Mucosa of stomach (tissue), 1 donor: Measurements from ENCODE around the gene PANK3.

Experiments used
- H3K27me3 ChIP-seq: one replicate; pipeline ENCODE4 v1.7.0; 2013; ENCODE audit warnings: mild to moderate bottlenecking, low read length; ENCODE audit not compliant: control insufficient read depth, insufficient read depth
- H3K36me3 ChIP-seq: one replicate; pipeline ENCODE4 v1.7.0; 2013; ENCODE audit warnings: low read length; ENCODE audit not compliant: control insufficient read depth, insufficient read depth
- H3K4me1 ChIP-seq: one replicate; pipeline ENCODE4 v1.7.0; 2013; ENCODE audit warnings: mild to moderate bottlenecking, low read length; ENCODE audit not compliant: control insufficient read depth, insufficient read depth
- H3K4me3 ChIP-seq: one replicate; pipeline ENCODE4 v1.7.0; 2013; ENCODE audit warnings: low read length
- H3K9ac ChIP-seq: one replicate; pipeline ENCODE4 v1.7.0; 2013; ENCODE audit warnings: mild to moderate bottlenecking, low read length, moderate library complexity
- H3K9me3 ChIP-seq: one replicate; pipeline ENCODE4 v1.7.0; 2013; ENCODE audit warnings: mild to moderate bottlenecking, low read length, moderate library complexity; ENCODE audit not compliant: control insufficient read depth
- donor health status: Pancreatic carcinoma.

The PANK3 gene

DNA sequence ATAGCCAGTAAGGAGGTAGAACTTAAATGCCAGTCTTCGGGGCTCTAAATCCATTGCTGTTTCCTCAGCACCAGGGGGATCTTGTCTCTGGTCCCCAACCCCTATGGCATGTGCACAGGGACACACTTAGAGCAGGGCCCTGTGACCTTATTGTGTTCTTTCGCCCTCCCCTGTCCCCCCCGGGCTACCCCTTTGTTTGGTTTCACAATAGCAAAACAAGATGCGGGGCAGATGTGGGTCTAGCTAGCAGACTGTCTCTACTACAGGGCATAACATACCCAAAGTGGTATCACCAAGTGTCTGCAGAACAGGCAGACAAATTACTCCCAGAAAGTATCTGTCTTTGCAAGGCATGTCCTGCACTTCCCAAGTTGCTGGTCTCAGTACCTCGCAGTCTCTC is 48.0 kb downstream of the PANK3 start:
- no peaks in the 10 kb centered on the region for H3K9me3 ChIP-seq
- peaks cover 3% of the 10 kb centered on the region for H3K4me1 ChIP-seq
- H3K4me3 ChIP-seq = no peak overlapping the region
- H3K9ac ChIP-seq = no peak overlapping the region
- H3K36me3 ChIP-seq = no peaks in the 10 kb centered on the region
- peaks cover 38% of the 10 kb centered on the region for H3K27me3 ChIP-seq

DNA sequence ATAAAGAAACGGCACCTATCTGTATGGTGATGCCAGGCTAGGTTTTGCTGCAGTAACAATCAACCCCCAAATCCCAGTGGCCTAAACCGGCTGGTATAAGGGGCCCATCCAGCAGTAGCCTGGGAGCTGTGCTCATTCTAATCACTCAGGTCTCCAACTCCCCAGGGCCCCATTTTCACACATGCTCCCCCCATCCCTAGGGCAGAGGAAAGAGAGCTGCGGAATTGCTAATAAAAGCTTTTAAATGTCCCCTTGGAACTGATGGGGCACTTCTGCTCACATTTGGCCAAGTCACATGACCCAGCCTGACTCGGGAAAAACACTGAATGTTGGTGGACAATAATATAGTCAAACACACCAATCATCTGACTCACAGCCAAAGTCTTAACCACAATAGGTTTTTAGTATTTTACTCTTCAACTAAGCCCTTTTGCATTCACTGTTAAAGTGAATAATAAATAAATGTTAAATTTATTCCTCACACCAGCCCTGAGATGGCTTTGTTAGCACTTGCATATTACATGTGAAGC is 48.5 kb downstream of the PANK3 start:
- no peak overlapping the region for H3K9ac ChIP-seq
- no peaks in the 10 kb centered on the region for H3K9me3 ChIP-seq
- H3K4me3 ChIP-seq = no peak overlapping the region
- no peaks in the 10 kb centered on the region for H3K36me3 ChIP-seq
- peaks cover 38% of the 10 kb centered on the region for H3K27me3 ChIP-seq
- H3K4me1 ChIP-seq = peaks cover 3% of the 10 kb centered on the region

DNA sequence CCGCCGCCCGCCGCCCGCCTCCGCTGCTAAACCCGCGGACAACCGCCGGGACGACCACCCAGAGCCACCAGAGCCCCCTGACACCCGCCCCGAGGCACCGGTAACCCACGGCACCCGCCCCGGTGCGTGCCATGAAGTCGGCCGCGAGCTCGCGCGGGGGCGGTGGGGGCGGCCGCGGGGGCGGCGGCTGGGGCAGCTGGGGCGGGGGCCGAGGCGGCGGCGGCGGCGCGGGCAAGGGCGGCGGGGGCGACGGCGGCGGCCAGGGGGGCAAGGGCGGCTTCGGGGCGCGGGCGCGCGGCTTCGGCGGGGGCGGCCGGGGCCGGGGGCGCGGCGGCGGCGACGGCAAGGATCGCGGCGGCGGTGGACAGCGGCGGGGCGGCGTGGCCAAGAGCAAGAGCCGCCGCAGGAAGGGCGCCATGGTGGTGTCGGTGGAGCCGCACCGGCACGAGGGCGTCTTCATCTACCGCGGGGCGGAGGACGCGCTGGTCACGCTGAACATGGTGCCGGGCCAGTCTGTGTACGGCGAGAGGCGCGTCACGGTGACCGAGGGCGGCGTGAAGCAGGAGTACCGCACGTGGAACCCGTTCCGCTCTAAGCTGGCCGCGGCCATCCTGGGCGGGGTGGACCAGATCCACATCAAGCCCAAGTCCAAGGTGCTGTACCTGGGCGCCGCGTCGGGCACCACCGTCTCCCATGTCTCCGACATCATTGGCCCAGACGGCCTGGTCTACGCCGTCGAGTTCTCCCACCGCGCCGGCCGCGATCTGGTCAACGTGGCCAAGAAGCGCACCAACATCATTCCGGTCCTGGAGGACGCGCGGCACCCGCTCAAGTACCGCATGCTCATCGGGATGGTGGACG is 49.6 kb downstream of the PANK3 start:
- Histone ChIP-seq H3K4me1 (peaks cover 3% of the 10 kb centered on the region), H3K27me3 (peaks cover 38% of the 10 kb centered on the region), H3K9ac (no peak overlapping the region), H3K9me3 (no peaks in the 10 kb centered on the region), H3K36me3 (no peaks in the 10 kb centered on the region), H3K4me3 (no peak overlapping the region)

DNA sequence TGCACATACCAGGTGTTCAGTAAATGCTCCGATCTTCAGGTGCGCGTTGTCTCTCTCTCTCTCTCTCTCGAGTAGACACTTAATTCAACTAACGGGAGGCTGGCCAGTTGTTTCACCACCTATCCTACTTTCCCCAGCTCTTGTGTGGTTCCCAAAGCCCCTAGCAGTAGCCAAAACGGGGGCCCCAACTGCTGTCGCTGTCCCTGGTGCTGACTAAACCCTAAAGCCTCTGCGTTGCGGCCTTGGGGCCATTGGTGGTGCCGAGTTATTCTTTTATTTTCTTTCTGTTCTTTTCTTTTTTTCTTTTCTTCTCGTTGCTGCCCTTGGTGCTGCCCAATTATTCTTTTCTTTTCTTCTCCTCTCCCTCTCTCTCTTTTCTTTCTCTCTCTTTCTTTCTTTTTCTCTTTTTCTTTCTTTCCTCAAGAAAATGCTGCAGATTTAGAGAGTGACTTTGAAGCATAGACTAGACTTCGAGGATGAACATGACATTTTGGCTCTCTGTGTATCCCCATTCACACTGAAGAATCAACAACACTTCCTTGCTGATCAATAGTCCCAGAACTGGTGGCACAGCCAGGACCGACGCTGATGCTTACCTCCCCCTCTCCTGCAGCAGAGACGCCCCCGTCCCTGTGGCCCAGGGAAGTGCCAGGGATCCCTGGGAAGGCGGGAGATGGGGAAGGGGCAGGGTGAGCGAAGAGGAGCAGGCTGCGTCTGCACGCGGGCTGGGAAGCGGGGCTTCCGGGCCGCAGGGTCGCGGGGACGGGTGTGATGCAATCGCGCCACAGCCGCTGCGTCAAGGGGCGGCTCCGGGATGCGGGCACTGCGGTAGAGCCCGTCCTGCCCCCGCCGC is 50.4 kb downstream of the PANK3 start, which contains the start of gene FBLL1:
FBLL1 (plus strand) TSS at position 785 of the 853 bp plus-strand sequence. CDS start 200 bp downstream, outside the sequence.
- no peaks in the 10 kb centered on the region for H3K36me3 ChIP-seq
- peaks cover 38% of the 10 kb centered on the region for H3K27me3 ChIP-seq
- no peak within 1 kb of the TSS for H3K4me3 ChIP-seq
- H3K9me3 ChIP-seq = no peaks in the 10 kb centered on the region
- peaks cover 3% of the 10 kb centered on the region for H3K4me1 ChIP-seq
- H3K9ac ChIP-seq = no peak within 1 kb of the TSS

DNA sequence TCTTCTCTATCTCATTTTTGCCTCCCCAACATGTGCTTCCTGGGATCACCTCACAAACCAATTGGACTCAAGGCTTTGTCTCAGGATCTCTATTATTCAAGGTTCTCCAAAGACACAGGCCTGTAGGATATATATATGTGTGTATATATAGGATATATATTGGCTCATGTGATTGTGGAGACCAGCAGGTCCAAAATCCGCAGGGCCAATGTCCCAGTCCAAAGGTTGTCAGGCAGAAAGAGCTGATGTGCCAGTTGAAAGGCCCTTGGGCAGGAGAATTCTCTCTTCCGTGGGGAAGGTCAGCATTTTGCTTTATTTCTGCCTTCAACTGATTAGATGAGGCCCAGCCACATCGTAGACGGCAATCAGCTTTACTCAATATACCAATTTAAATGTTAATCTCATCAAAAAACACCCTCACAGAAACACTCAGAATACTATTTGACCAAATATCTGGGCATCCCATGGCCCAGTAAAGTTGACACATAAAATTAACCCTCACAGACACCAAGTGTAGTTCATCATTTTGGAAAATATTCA is 51.3 kb downstream of the PANK3 start:
- H3K27me3 ChIP-seq = peaks cover 38% of the 10 kb centered on the region

DNA sequence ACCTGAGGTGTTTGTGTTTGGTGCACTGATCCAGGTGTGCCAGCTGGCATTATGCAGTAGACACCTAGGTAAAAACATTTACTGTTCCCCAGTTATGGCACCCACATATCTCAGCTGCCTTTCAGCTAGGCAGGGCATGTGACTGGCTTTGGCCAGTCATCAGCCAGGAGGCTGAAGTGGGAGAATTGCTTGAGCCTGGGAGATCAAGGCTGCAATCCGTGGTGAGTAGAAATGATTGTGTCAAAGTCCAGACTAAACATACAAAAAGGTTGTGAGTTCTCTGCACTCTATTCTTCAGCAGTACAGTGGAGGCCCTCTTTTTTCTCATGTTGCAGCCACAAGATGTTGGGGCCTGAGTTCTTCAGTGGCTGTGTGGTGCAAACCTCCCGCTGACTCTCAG is 53.3 kb downstream of the PANK3 start:
- H3K4me1 ChIP-seq = peaks cover 3% of the 10 kb centered on the region
- no peak overlapping the region for H3K4me3 ChIP-seq
- H3K9me3 ChIP-seq = no peaks in the 10 kb centered on the region
- H3K27me3 ChIP-seq = peaks cover 26% of the 10 kb centered on the region
- H3K36me3 ChIP-seq = no peaks in the 10 kb centered on the region
- H3K9ac ChIP-seq = no peak overlapping the region

More for the DNA sequence above, 51.3 kb downstream of the PANK3 start:
- Histone ChIP-seq H3K9ac (no peak overlapping the region), H3K4me3 (no peak overlapping the region), H3K9me3 (no peaks in the 10 kb centered on the region), H3K36me3 (no peaks in the 10 kb centered on the region), H3K4me1 (peaks cover 3% of the 10 kb centered on the region)

DNA sequence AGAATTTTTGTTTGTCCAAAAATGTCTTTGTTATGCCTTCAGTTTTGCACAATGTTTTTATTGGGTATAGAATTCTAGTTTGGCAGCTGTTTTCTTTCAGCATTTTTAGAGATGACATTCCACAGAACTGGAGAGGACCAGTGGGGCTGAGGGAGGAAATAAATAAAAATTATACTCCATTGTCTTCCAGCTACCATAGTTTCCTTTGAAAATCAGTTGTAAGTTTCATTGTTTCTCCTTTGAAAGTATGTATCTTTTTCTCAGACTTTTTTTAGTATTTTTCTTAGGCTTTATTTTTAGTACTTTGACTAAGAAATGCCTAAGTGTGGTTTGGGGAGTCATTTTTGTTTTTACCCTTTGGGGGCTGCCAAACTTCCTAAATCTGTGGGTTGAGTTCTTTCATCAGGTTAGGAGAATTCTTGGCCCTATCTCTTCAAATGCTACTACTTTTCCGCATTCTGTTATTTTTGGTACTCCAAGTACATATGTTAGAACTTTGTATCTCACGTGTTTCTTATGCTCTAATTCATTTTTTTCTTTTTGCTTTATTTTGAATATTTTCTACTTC is 65.2 kb downstream of the PANK3 start:
- peaks cover 11% of the 10 kb centered on the region for H3K36me3 ChIP-seq

DNA sequence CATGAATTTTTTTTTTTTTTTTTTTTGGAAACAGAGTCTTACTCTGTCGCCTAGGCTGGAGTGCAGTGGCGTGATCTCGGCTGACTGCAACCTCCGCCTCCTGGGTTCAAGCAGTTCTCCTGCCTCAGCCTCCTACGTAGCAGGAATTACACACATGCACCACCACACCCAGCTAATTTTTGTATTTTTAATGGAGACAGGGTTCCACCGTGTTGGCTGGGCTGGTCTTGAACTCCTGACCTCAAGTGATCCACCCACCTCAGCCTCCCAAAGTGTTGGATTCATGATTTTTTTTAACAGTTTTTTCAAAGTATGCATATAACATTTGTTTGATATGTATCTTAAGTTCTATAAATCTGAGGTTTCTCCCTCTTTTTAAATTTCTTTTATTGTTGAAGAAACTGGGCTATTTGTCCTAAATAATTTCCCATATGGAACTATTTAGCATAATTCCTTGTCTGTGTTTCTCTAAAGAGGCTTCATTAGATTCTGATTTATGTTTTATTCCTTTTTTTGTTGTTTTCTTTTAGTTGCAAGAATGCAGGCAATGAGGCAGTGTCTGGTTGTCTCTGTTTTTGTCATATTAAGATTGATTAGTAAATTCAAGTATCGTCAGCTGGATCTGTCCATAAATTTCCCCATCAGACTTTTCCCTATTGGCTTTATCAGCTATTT is 76.5 kb downstream of the PANK3 start:
- Histone ChIP-seq H3K4me3 (no peak overlapping the region), H3K36me3 (no peaks in the 10 kb centered on the region), H3K4me1 (no peaks in the 10 kb centered on the region), H3K9me3 (no peaks in the 10 kb centered on the region), H3K27me3 (no peaks in the 10 kb centered on the region), H3K9ac (no peak overlapping the region)

More for the DNA sequence above, 65.2 kb downstream of the PANK3 start:
- no peaks in the 10 kb centered on the region for H3K4me1 ChIP-seq
- no peaks in the 10 kb centered on the region for H3K27me3 ChIP-seq
- no peak overlapping the region for H3K4me3 ChIP-seq
- no peak overlapping the region for H3K9ac ChIP-seq
- no peaks in the 10 kb centered on the region for H3K9me3 ChIP-seq
